Gastroesophageal sphincter (tissue), 3 donors: ENCODE measurements around the gene GUCY2C.

Source experiments
- POLR2A ChIP-seq, 2 donors: fragments of 450-650 bp; IDR thresholded peaks; one replicate each; pipeline ENCODE4 v1.6.1; 2017; ENCODE audit warnings: antibody characterized with exemption in 2 of 2, mild to moderate bottlenecking in 2 of 2, moderate library complexity in 1 of 2
- TF ChIP-seq, protein P1 (sequence below), 4 experiments: fragments of 200-600 bp in 2 of 4; fragments of 450-650 bp in 2 of 4; sonication (generic) in 1 of 4; IDR thresholded peaks; one replicate each; pipeline ENCODE4 v1.5.1; 2017 to 2019; ENCODE audit warnings: antibody characterized with exemption in 4 of 4, mild to moderate bottlenecking in 2 of 4, moderate library complexity in 2 of 4

DNA sequence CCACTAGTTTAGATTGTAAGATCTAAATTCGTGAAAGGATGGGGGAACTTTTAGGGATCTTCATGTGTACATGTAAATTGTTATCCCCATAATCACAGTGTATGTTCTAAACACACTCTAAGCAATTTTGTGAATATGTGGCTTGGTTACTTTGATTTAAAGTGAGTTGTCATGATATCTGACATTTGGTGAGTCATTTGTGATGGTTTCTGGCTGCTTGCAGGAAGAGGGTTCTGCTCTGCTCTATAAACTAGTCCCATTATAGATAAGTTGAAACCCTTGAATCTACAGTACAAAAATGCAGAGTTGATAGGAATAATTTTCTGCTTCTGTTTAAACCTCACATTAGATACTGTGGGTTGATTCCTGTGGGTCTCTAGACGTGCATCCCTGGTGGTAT lies 14.8 kb downstream of the GUCY2C start:
- no peak for TF ChIP-seq POLR2A (IDR thresholded peaks at IDR 0.05)
- TF ChIP-seq, protein P1, sequence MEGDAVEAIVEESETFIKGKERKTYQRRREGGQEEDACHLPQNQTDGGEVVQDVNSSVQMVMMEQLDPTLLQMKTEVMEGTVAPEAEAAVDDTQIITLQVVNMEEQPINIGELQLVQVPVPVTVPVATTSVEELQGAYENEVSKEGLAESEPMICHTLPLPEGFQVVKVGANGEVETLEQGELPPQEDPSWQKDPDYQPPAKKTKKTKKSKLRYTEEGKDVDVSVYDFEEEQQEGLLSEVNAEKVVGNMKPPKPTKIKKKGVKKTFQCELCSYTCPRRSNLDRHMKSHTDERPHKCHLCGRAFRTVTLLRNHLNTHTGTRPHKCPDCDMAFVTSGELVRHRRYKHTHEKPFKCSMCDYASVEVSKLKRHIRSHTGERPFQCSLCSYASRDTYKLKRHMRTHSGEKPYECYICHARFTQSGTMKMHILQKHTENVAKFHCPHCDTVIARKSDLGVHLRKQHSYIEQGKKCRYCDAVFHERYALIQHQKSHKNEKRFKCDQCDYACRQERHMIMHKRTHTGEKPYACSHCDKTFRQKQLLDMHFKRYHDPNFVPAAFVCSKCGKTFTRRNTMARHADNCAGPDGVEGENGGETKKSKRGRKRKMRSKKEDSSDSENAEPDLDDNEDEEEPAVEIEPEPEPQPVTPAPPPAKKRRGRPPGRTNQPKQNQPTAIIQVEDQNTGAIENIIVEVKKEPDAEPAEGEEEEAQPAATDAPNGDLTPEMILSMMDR (IDR thresholded peaks at IDR 0.05): no peak
